Measurements from ENCODE around the gene PCDHGA10. TPM values are rescaled to one million over a fixed set of nuclear protein-coding genes. Genes with fewer than 3 reads are reported as not detected.

The PCDHGA10 gene
- total and polyA plus RNA-seq, 9 of the 15 experiments (the other 6 are each of a cell fraction or from before 2014, with no cell fraction given) = 0.01 to 0.11 (median 0.05) TPM

- H3K27me3 ChIP-seq (ENCODE audit: control insufficient read depth in 2 of 2, insufficient read depth in 2 of 2, low read length in 2 of 2) = peaks cover 0 to 33% of the 10 kb centered on the region in 2 experiments; a peak in 4 of 5 replicates
- CTCF ChIA-PET (ENCODE audit: low intra/inter-chr PET ratio) = no interaction called here
Observed at GRCh38 chr5:141398608-141399007, 14.2 kb upstream of the PCDHGA10 start.

GRCh38 chr5:141399555-141400258 is 13.1 kb upstream of the PCDHGA10 start:
- intact Hi-C loops (cut with micrococcal nuclease) (no loop called here), in situ Hi-C loops (cut with MboI) (no loop called here)
- no peaks in the 10 kb centered on the region for H3K79me2 ChIP-seq (ENCODE audit: control insufficient read depth, insufficient read depth, low read length)
- no peak overlapping the region for H3K9ac ChIP-seq (ENCODE audit: insufficient read depth in 1 of 2, low read depth in 2 of 2, low read length in 2 of 2)
- H3K27ac ChIP-seq (ENCODE audit: extremely low read depth, low read depth, low read length) = no peak overlapping the region
- H3K4me2 ChIP-seq (ENCODE audit: insufficient read depth, low read length) = no peak overlapping the region
- no peaks in the 10 kb centered on the region for H3K9me1 ChIP-seq (ENCODE audit: control insufficient read depth, insufficient read depth, low read length)
- ATAC-seq (no peak), DNase-seq (ENCODE audit: extremely low read depth in 1 of 4, low spot score in 3 of 4) (no peak), FAIRE-seq (no peak)
- ChIA-PET CTCF (ENCODE audit: low intra/inter-chr PET ratio) (no interaction called here), POLR2A (no interaction called here)
- H3K4me1 ChIP-seq (replicated peaks in 1 of 2; ENCODE audit: control insufficient read depth in 2 of 2, insufficient read depth in 2 of 2, low read length in 2 of 2) = peaks cover 0 to 8% of the 10 kb centered on the region in 2 experiments; a peak in 3 of 5 replicates
- no peak for TF ChIP-seq MAFK (IDR thresholded peaks at IDR 0.05; ENCODE audit: low read length)
- no peak for TF ChIP-seq ZNF133 (CRISPR knock-in tag; IDR thresholded peaks at IDR 0.05)
- H3K4me3 ChIP-seq = no peak overlapping the region
- no TSS peak for BruUV-seq (replicated peaks)
- WGBS (ENCODE audit: insufficient coverage, low coverage, missing lambda C conversion rate) = 37% methylated on average over 47 of the region's 61 CpGs
- no peak overlapping the region for H2AFZ ChIP-seq (ENCODE audit: low read depth, low read length)
- H3K27me3 ChIP-seq (ENCODE audit: control insufficient read depth in 2 of 2, insufficient read depth in 2 of 2, low read length in 2 of 2) = peaks cover 3 to 29% of the 10 kb centered on the region in 2 experiments; a peak in 4 of 5 replicates
- no peaks in the 10 kb centered on the region for H4K20me1 ChIP-seq (replicated peaks; ENCODE audit: control insufficient read depth, insufficient read depth, low read length)
- H3K9me3 ChIP-seq (replicated peaks; ENCODE audit: control insufficient read depth, insufficient read depth, low read depth, low read length) = peaks cover 2% of the 10 kb centered on the region; the same call in 1 of the 2 replicates
- no peaks in the 10 kb centered on the region for H3K36me3 ChIP-seq (ENCODE audit: control insufficient read depth, insufficient read depth, low read length)

More at GRCh38 chr5:141398608-141399007, 14.2 kb upstream of the PCDHGA10 start:
- Histone ChIP-seq H3K36me3 (ENCODE audit: control insufficient read depth, insufficient read depth, low read length) (no peaks in the 10 kb centered on the region), H3K4me2 (ENCODE audit: insufficient read depth, low read length) (no peak overlapping the region), H3K27ac (ENCODE audit: extremely low read depth, low read depth, low read length) (no peak overlapping the region), H3K79me2 (ENCODE audit: control insufficient read depth, insufficient read depth, low read length) (no peaks in the 10 kb centered on the region), H4K20me1 (replicated peaks; ENCODE audit: control insufficient read depth, insufficient read depth, low read length) (no peaks in the 10 kb centered on the region), H3K9ac (ENCODE audit: insufficient read depth in 1 of 2, low read depth in 2 of 2, low read length in 2 of 2) (no peak overlapping the region), H3K9me1 (ENCODE audit: control insufficient read depth, insufficient read depth, low read length) (no peaks in the 10 kb centered on the region), H3K4me3 (no peak overlapping the region), H2AFZ (ENCODE audit: low read depth, low read length) (no peak overlapping the region), H3K4me1 (replicated peaks in 1 of 2; ENCODE audit: control insufficient read depth in 2 of 2, insufficient read depth in 2 of 2, low read length in 2 of 2) (peaks cover 0 to 11% of the 10 kb centered on the region in 2 experiments; a peak in 3 of 5 replicates), H3K9me3 (replicated peaks; ENCODE audit: control insufficient read depth, insufficient read depth, low read depth, low read length) (peaks cover 2% of the 10 kb centered on the region; the same call in 1 of the 2 replicates)
- intact Hi-C loops (cut with micrococcal nuclease) (no loop called here), in situ Hi-C loops (cut with MboI) (no loop called here)
- ATAC-seq = no peak
- no TSS peak for BruUV-seq (replicated peaks)
- FAIRE-seq = no peak
- no peak for TF ChIP-seq GTF2B (IDR thresholded peaks at IDR 0.05; ENCODE audit: extremely low read depth, insufficient read length)
- WGBS (ENCODE audit: insufficient coverage, low coverage, missing lambda C conversion rate) = 4% methylated on average over 15 of the region's 15 CpGs
- POLR2A ChIA-PET = interaction anchor here (1.1 kb wide), 1 partner anchor 8 kb away, joined by 3 read pairs; no protein-coding TSS in a partner anchor
- no peak for DNase-seq (ENCODE audit: extremely low read depth in 1 of 4, low spot score in 3 of 4)
